Measurements from ENCODE around the gene EXOSC7. TPM values are rescaled to one million over a fixed set of nuclear protein-coding genes. Genes with fewer than 3 reads are reported as not detected.

The EXOSC7 gene
- total RNA-seq, 1 experiment from 2014 or later = 88.7 TPM

DNA sequence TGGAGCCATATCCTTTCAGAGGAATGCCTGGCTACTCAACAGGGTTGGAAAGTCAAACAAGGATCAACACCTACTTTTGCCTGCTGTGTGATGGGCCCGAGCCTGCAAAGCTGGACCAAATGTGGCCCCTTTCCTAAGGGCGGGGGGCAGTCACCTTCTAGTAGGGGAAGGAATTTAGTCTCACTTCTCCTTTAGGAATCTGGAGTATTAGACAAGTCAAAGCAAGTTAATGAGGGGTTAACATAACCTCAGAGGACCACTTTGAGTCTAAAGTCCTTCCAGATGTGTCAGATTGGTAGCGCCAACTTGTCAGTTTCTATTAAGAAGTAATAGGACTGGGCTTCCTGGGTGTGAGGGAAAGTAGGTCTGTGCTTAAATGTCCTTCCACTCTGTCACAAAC lies 6.8 kb downstream of the EXOSC7 start:
- Histone ChIP-seq H3K79me2 (ENCODE audit: insufficient read depth, low read length) (peaks cover 32% of the 10 kb centered on the region; the same call in 1 of the 2 replicates), H2BK120ac (ENCODE audit: low read depth, low read length, poor library complexity, severe bottlenecking) (no peak overlapping the region), H2BK15ac (ENCODE audit: low read depth, low read length) (no peak overlapping the region), H4K5ac (ENCODE audit: insufficient read length, low read depth, low read length) (no peak overlapping the region), H3K4me2 (ENCODE audit: insufficient read depth, insufficient read length, low read length) (no peak overlapping the region), H4K20me1 (ENCODE audit: control insufficient read depth, insufficient read depth, insufficient read length) (no peaks in the 10 kb centered on the region), H3K79me1 (ENCODE audit: insufficient read depth, low read depth, low read length, poor library complexity, severe bottlenecking) (peaks cover 18% of the 10 kb centered on the region), H4K91ac (ENCODE audit: insufficient read length, low read depth, low read length) (no peak overlapping the region), H3K14ac (ENCODE audit: insufficient read depth, low read length) (no peak overlapping the region), H3K27ac (ENCODE audit: insufficient read length, low read depth, low read length) (no peak overlapping the region), H3K23ac (ENCODE audit: insufficient read length, low read depth, low read length) (no peak overlapping the region), H3K23me2 (ENCODE audit: insufficient read length, low read depth, low read length, poor library complexity, severe bottlenecking) (no peaks in the 10 kb centered on the region), H3K27me3 (ENCODE audit: insufficient read depth, low read length) (no peaks in the 10 kb centered on the region), H3K4me1 (ENCODE audit: insufficient read depth, low read length) (no peaks in the 10 kb centered on the region), H3T11ph (ENCODE audit: low read length) (no peak overlapping the region), H3K4ac (ENCODE audit: low read depth, low read length) (no peak overlapping the region), H3K18ac (ENCODE audit: insufficient read length, low read depth, low read length) (no peak overlapping the region), H3K9me3 (ENCODE audit: control insufficient read depth, low read depth, low read length) (no peaks in the 10 kb centered on the region), H2BK5ac (ENCODE audit: insufficient read length, low read length) (no peak overlapping the region), H3K9ac (ENCODE audit: extremely low read depth, insufficient read length, low read length) (no peak overlapping the region), H2AFZ (ENCODE audit: low read length) (no peak overlapping the region), H3K56ac (ENCODE audit: insufficient read length, low read depth, low read length) (no peak overlapping the region), H2BK12ac (ENCODE audit: insufficient read length, low read depth, low read length) (no peak overlapping the region), H2BK20ac (ENCODE audit: low read depth, low read length, poor library complexity, severe bottlenecking) (no peak overlapping the region), H2AK5ac (ENCODE audit: insufficient read length, low read length) (no peak overlapping the region), H4K8ac (replicated peaks; ENCODE audit: insufficient read length, low read depth, low read length) (no peak overlapping the region)
- H3K27ac Mint-ChIP-seq = no peak overlapping the region
- DNase-seq = no peak
- TF ChIP-seq CTCF (conservative IDR thresholded peaks at IDR 0.05) = no peak
- H3K27me3 Mint-ChIP-seq (ENCODE audit: low read depth) = no peaks in the 10 kb centered on the region
- H3K9me3 Mint-ChIP-seq = peaks cover 13 to 16% of the 10 kb centered on the region in 2 experiments; a peak in 4 of 5 replicates
- peaks cover 13 to 14% of the 10 kb centered on the region in 2 experiments for H3K4me1 Mint-ChIP-seq
- WGBS (ENCODE audit: extremely low coverage, insufficient read length, low lambda C conversion rate) = no CpG with 5 or more reads among the region's 3 CpGs
- peaks cover 19 to 36% (median 26%) of the 10 kb centered on the region in 3 experiments for H3K36me3 Mint-ChIP-seq (ENCODE audit: insufficient read depth in 1 of 3, low read depth in 3 of 3)
- no peak overlapping the region for H3K4me3 Mint-ChIP-seq
